Osteoblast (primary cell): Measurements from ENCODE around the gene FIZ1. TPM values are rescaled to one million over a fixed set of nuclear protein-coding genes. Genes with fewer than 3 reads are reported as not detected.

Experiments used
- DNase-seq: peaks from one replicate; pipeline ENCODE4 v3.0.0; 2011; ENCODE audit warnings: low spot score, mixed read lengths; ENCODE audit not compliant: insufficient read length; ENCODE audit errors: missing footprints
- H2AFZ ChIP-seq: 2 replicates; pipeline ENCODE4 v1.6.0; 2011; ENCODE audit warnings: mild to moderate bottlenecking, low read length
- H3K27ac ChIP-seq: 2 replicates; pipeline ENCODE4 v1.5.1; 2011; ENCODE audit warnings: mild to moderate bottlenecking, low read depth, low read length, moderate library complexity
- H3K27me3 ChIP-seq: 2 replicates; pipeline ENCODE4 v1.6.0; 2012; ENCODE audit warnings: mild to moderate bottlenecking, control low read depth, inconsistent platforms, low read length, moderate library complexity; ENCODE audit not compliant: insufficient read depth
- H3K36me3 ChIP-seq: 2 replicates; pipeline ENCODE4 v1.5.1; 2011; ENCODE audit warnings: mild to moderate bottlenecking, low read length, control low read depth, moderate library complexity; ENCODE audit not compliant: insufficient read depth
- H3K4me1 ChIP-seq: 2 replicates; pipeline ENCODE4 v1.5.1; 2011; ENCODE audit warnings: mild to moderate bottlenecking, low read length, control low read depth, moderate library complexity; ENCODE audit not compliant: insufficient read depth
- H3K4me2 ChIP-seq: 2 replicates; pipeline ENCODE4 v1.6.0; 2011; ENCODE audit warnings: mild to moderate bottlenecking, low read length; ENCODE audit not compliant: insufficient read depth
- H3K4me3 ChIP-seq: fragments of 200-600 bp; sonication (generic); 3 replicates; pipeline ENCODE4 v1.5.1; 2012; ENCODE audit warnings: mild to moderate bottlenecking, low read length, inconsistent platforms; ENCODE audit not compliant: insufficient read depth
- H3K79me2 ChIP-seq: 2 replicates; pipeline ENCODE4 v1.6.0; 2012; ENCODE audit warnings: mild to moderate bottlenecking, low read length, control low read depth, inconsistent platforms; ENCODE audit not compliant: insufficient read depth
- H3K9me3 ChIP-seq: 2 replicates; pipeline ENCODE4 v1.5.1; 2011; ENCODE audit warnings: low read depth, low read length, control low read depth
- H4K20me1 ChIP-seq: 2 replicates; pipeline ENCODE4 v1.6.0; 2012; ENCODE audit warnings: mild to moderate bottlenecking, low read length, control low read depth; ENCODE audit not compliant: insufficient read depth
- CTCF ChIP-seq: IDR thresholded peaks from 2 replicates; pipeline ENCODE4 v1.5.1; 2011; ENCODE audit warnings: mild to moderate bottlenecking, low read depth, low read length, moderate library complexity; ENCODE audit errors: extremely low read depth
- total RNA-seq: library from RNA; depleted of rRNA; stranded (reverse); fragments of >200 nt; gene quantifications from 2 replicates; pipeline ENCODE4 v1.2.3, GENCODE V29; 2012

The FIZ1 gene
- total RNA-seq, 1 donor: 3.6 TPM

DNA sequence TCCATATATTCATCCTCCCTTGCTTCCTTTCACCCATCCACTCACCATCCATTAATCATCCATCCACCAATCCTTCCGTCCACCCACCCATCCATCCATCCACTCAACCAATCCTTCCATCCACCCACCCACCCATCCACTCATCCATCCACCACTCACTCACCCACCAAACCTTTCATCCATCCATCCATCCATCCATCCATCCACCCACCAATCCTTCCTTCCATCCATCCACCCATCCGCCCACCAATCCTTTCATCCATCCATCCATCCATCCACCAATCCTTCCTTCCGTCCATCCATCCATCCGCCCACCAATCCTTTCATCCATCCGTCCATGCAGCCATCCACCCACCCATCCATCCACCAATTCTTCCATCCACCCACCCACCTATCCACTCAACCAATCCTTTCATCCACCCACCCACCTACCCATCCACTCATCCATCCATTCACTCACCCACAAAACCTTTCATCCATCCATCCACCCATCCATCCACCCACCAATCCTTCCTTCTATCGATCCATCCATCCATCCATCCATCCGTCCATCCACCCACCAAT, 56.9 kb downstream of the FIZ1 start:
- no peak for DNase-seq
- no peak for TF ChIP-seq CTCF
- Histone ChIP-seq H3K36me3 (no peaks in the 10 kb centered on the region), H3K4me3 (no peak overlapping the region), H3K79me2 (no peaks in the 10 kb centered on the region), H3K4me1 (peaks cover 6% of the 10 kb centered on the region), H3K27ac (no peak overlapping the region), H3K9me3 (no peaks in the 10 kb centered on the region), H3K4me2 (no peak overlapping the region), H4K20me1 (no peaks in the 10 kb centered on the region), H3K27me3 (no peaks in the 10 kb centered on the region), H2AFZ (no peak overlapping the region)

Other genes starting within 250 kb of the FIZ1 start
- gene COX6B2, start 244.8 kb downstream of the FIZ1 start, total RNA-seq: not detected in 2 replicates
- not detected in 2 replicates for gene GARIN5B, start 236.3 kb downstream of the FIZ1 start, total RNA-seq
- 0.36 and 1.2 TPM in 2 replicates for gene IL11, start 229.1 kb downstream of the FIZ1 start, total RNA-seq
- gene TMEM190, start 222.7 kb downstream of the FIZ1 start, total RNA-seq: not detected in 2 replicates
- gene TMEM238, start 215.2 kb downstream of the FIZ1 start, total RNA-seq: 0.29 TPM in 1 of 2 replicates, not detected in the other
- gene RPL28, start 213.6 kb downstream of the FIZ1 start, total RNA-seq: 223 and 310 TPM in 2 replicates
- 37.3 and 66.9 TPM in 2 replicates for gene UBE2S, start 191.7 kb downstream of the FIZ1 start, total RNA-seq
- not detected in 2 replicates for gene SHISA7, start 156.2 kb downstream of the FIZ1 start, total RNA-seq
- gene ISOC2, start 137.9 kb downstream of the FIZ1 start, total RNA-seq: 55.4 and 65.1 TPM in 2 replicates
- not detected in 2 replicates for gene C19orf85, start 134.8 kb downstream of the FIZ1 start, total RNA-seq
- gene ZNF628, start 122.9 kb downstream of the FIZ1 start, total RNA-seq: 1.5 and 2.9 TPM in 2 replicates
- gene NAT14, start 114.3 kb downstream of the FIZ1 start, total RNA-seq: 8.3 and 11.2 TPM in 2 replicates
- gene SSC5D, start 111.1 kb downstream of the FIZ1 start, total RNA-seq: 22.7 and 77.4 TPM in 2 replicates
- not detected in 2 replicates for gene SBK2, start 62.4 kb downstream of the FIZ1 start, total RNA-seq
- not detected in 2 replicates for gene SBK3, start 54.0 kb downstream of the FIZ1 start, total RNA-seq
- gene ZNF579, start 18.7 kb downstream of the FIZ1 start, total RNA-seq: 6.9 and 7.4 TPM in 2 replicates
- gene ZNF524, start 771 bp upstream of the FIZ1 start, total RNA-seq: 11.2 TPM in 2 replicates
- 1.4 and 1.5 TPM in 2 replicates for gene ZNF865, start 6.1 kb upstream of the FIZ1 start, total RNA-seq
- 6.5 and 8.7 TPM in 2 replicates for gene ZNF784, start 25.0 kb upstream of the FIZ1 start, total RNA-seq
- gene ZNF580, start 41.5 kb upstream of the FIZ1 start, total RNA-seq: 6.5 and 8.3 TPM in 2 replicates
- 25.7 and 28.6 TPM in 2 replicates for gene ZNF581, start 44.1 kb upstream of the FIZ1 start, total RNA-seq
- 10.5 and 13.3 TPM in 2 replicates for gene CCDC106, start 48.7 kb upstream of the FIZ1 start, total RNA-seq
- gene U2AF2, start 55.5 kb upstream of the FIZ1 start, total RNA-seq: 64.5 and 70.2 TPM in 2 replicates
- gene EPN1, start 75.7 kb upstream of the FIZ1 start, total RNA-seq: 25.0 and 31.5 TPM in 2 replicates
- not detected in 2 replicates for gene NLRP9, start 138.9 kb upstream of the FIZ1 start, total RNA-seq
- not detected in 2 replicates for gene RFPL4A, start 159.6 kb upstream of the FIZ1 start, total RNA-seq
- gene RFPL4AL1, start 169.6 kb upstream of the FIZ1 start, total RNA-seq: not detected in 2 replicates
- not detected in 2 replicates for gene NLRP11, start 232.5 kb upstream of the FIZ1 start, total RNA-seq
- not detected in 2 replicates for gene NLRP4, start 237.0 kb upstream of the FIZ1 start, total RNA-seq